Measurements from ENCODE around the gene NFATC2IP. TPM values are rescaled to one million over a fixed set of nuclear protein-coding genes. Genes with fewer than 3 reads are reported as not detected.

The NFATC2IP gene
- total and polyA plus RNA-seq, 2 of the 8 experiments (the other 6 are each of a cell fraction or from before 2014, with no cell fraction given): 54.4 to 71.5 TPM

DNA sequence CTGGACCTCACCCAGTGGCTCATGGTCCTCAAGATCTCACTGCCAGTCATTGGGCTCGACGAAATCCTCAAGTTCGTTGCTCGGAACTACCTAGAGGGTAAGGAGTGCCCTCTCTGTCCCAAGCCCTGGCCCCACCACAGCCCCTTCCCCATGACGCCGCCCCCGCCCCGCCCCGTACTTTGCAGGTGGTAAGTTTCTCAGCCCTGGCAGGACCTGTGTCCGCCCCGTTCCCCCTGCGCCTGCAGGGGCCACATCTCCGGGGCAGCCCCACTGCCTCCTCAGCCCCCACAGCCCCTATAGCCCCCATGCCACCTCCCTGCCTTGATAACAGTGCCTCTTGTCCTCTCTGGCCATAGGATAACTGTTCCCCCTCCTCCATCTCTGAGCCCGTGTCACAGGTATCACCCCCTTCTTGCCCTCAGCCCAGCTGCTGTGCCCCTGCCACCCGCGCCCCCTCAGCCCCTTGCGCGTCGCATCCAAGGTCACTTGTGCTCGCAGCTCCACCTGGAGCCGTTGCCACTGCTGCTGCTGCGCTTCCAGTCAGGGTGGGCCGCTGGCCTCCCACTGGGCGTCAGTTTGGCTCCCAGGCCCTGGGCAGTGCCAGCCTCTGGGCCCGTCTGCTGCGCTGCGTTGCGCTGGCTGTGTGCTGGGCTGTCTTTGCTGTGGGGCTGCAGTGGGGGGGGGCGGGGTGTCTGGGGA, 47.2 kb upstream of the NFATC2IP start (continued):
- TF ChIP-seq BACH1 (IDR thresholded peaks at IDR 0.05; ENCODE audit: low read length) (no peak), POLR2AphosphoS5 (IDR thresholded peaks at IDR 0.05; ENCODE audit: low read depth, low read length) (no peak), CHD2 (IDR thresholded peaks at IDR 0.05; ENCODE audit: low read length) (no peak), JUND (IDR thresholded peaks at IDR 0.05; ENCODE audit: low read length) (no peak), MAFK (IDR thresholded peaks at IDR 0.05; ENCODE audit: low read depth, low read length) (no peak), EP300 (IDR thresholded peaks at IDR 0.05; ENCODE audit: borderline replicate concordance in 1 of 2, low read depth in 2 of 2, low read length in 2 of 2) (no peak), CBX5 (IDR thresholded peaks at IDR 0.05; ENCODE audit: low read depth, low read length) (no peak)

Data from H1 (cell line).